Neural cell (in vitro differentiated cells): ENCODE measurements around the gene ANKRD52.

Experiments used
- CTCF ChIP-seq: fragments of 450-650 bp; IDR thresholded peaks from 2 replicates; pipeline ENCODE4 v1.5.1; 2014; ENCODE audit warnings: antibody characterized with exemption, mild to moderate bottlenecking, moderate library complexity; ENCODE audit not compliant: poor library complexity, severe bottlenecking
- EP300 ChIP-seq: fragments of 450-650 bp; conservative IDR thresholded peaks from 2 replicates; pipeline ENCODE4 v1.6.1; 2014; ENCODE audit warnings: antibody characterized with exemption, mild to moderate bottlenecking, moderate library complexity; ENCODE audit not compliant: poor library complexity, severe bottlenecking
- EZH2 ChIP-seq: fragments of 200-600, 300-800 bp; shearing (Covaris generic), sonication (generic); IDR thresholded peaks from 2 replicates; pipeline ENCODE4 v1.6.1; 2014; ENCODE audit warnings: antibody characterized with exemption, low read length, borderline replicate concordance, mild to moderate bottlenecking; ENCODE audit not compliant: insufficient read depth, poor library complexity, severe bottlenecking
- REST ChIP-seq: IDR thresholded peaks from 2 replicates; pipeline ENCODE4 v1.6.1; 2012; ENCODE audit warnings: borderline replicate concordance
- SMC3 ChIP-seq: fragments of 450-650 bp; conservative IDR thresholded peaks from 2 replicates; pipeline ENCODE4 v1.6.1; 2014; ENCODE audit warnings: antibody characterized with exemption, mild to moderate bottlenecking, moderate library complexity; ENCODE audit not compliant: poor library complexity

DNA sequence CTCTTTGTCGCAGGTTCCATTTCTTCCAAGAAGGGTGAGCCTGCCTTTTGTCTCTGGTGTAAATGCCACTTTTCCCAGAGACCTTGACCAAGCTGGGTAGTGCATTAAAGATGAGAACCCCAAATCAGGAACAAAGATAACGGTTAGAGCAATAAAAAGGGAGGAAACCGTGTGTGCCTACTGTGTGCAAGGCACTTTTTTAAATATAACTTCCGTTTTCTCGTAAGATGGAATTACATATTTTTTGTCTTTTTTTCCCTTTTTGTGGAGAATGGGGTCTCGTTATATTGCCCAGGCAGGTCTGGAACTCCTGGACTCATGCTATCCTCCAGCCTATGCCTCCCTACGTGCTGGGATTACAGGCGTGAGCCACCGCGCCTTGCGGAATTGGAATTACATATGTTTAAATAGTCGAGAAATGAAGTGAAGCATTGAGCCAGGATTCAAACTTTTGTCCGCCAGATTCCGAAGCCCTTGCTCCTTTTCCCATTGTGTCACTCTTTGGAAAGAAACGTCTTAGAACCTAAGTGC is 34.5 kb downstream of the ANKRD52 start:
- TF ChIP-seq CTCF: no peak
- TF ChIP-seq SMC3: no peak
- TF ChIP-seq REST: no peak
- no peak for TF ChIP-seq EP300
- no peak for TF ChIP-seq EZH2
